ENCODE measurements around the gene MT1A.
"Not testable (repeated sequence)": the region's sequence is repeated elsewhere in the genome, so short reads cannot be mapped to it uniquely, and the experiment has no call there.

Gene MT1A

GRCh38 chr16:56665286-56666261 lies 27.1 kb downstream of the MT1A start:
- intact Hi-C loops (cut with micrococcal nuclease); H3K27ac Mint-ChIP-seq; H3K36me3 Mint-ChIP-seq (ENCODE audit: low read depth); H3K4me3 Mint-ChIP-seq; H3K9me3 Mint-ChIP-seq: not testable (repeated sequence)
- peaks cover 91% of the 10 kb centered on the region for H3K27me3 Mint-ChIP-seq
- H3K4me1 Mint-ChIP-seq (ENCODE audit: low read depth): peaks cover 41% of the 10 kb centered on the region

GRCh38 chr16:56667581-56668571 lies 29.4 kb downstream of the MT1A start, which contains the start of gene MT1G:
Gene MT1G, minus strand, starts transcription at chr16:56668065. Its CDS starts 72 bp downstream, at chr16:56667993.
- Mint-ChIP-seq H3K27me3 (peaks cover 88% of the 10 kb centered on the region), H3K27ac (no peak within 1 kb of the TSS), H3K4me3 (peak within 1 kb of the TSS; percentile 45), H3K9me3 (no peaks in the 10 kb centered on the region), H3K36me3 (ENCODE audit: low read depth) (no peaks in the 10 kb centered on the region), H3K4me1 (ENCODE audit: low read depth) (peaks cover 41% of the 10 kb centered on the region)
- intact Hi-C loops (cut with micrococcal nuclease): no loop called here

GRCh38 chr16:56669005-56669839 lies 30.8 kb downstream of the MT1A start, which contains the start of gene MT1H:
Gene MT1H, plus strand, starts transcription at chr16:56669814. Its CDS starts 71 bp downstream, at chr16:56669885.
- Mint-ChIP-seq H3K4me3 (no peak within 1 kb of the TSS), H3K27ac (no peak within 1 kb of the TSS), H3K36me3 (ENCODE audit: low read depth) (no peaks in the 10 kb centered on the region), H3K4me1 (ENCODE audit: low read depth) (peaks cover 37% of the 10 kb centered on the region), H3K27me3 (peaks cover 90% of the 10 kb centered on the region), H3K9me3 (no peaks in the 10 kb centered on the region)
- intact Hi-C loops (cut with micrococcal nuclease): no loop called here

DNA sequence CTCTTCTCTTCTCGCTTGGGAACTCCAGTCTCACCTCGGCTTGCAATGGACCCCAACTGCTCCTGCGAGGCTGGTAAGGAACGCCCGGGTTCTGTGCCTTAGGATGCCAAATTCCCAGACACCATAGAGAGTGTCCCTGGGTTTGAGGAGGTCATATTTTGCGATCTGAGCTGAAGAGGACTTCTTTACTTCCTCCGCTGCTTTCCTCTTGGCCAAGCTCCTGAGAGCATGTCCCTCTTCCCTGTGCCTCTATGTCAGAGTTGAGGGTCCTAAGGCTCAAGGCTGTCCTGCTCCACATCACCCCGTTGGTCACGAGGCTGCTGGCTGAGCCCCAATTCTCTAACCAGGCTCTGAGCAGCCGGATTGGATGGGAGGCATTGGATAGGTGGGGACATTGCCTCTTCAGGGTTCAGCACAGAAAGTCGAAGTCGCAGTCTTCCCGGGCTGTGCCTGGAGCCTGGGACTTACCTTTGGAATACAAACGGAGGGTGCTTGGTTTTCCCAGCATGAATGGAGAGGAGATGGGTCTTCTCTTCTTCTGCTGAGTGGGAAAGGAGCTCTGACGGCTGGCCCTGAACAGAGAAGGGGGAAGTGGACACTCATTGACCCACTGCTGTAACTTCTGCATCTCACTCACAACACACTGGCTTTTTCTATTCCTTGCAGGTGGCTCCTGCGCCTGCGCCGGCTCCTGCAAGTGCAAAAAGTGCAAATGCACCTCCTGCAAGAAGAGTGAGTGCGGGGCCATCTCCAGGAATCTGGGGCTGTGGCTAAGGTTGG lies 31.6 kb downstream of the MT1A start:
- no peak overlapping the region for H3K27ac Mint-ChIP-seq
- H3K4me3 Mint-ChIP-seq: no peak overlapping the region
- H3K4me1 Mint-ChIP-seq (ENCODE audit: low read depth): peaks cover 41% of the 10 kb centered on the region
- no peaks in the 10 kb centered on the region for H3K9me3 Mint-ChIP-seq
- no peaks in the 10 kb centered on the region for H3K36me3 Mint-ChIP-seq (ENCODE audit: low read depth)
- intact Hi-C loops (cut with micrococcal nuclease): no loop called here
- peaks cover 89% of the 10 kb centered on the region for H3K27me3 Mint-ChIP-seq

DNA sequence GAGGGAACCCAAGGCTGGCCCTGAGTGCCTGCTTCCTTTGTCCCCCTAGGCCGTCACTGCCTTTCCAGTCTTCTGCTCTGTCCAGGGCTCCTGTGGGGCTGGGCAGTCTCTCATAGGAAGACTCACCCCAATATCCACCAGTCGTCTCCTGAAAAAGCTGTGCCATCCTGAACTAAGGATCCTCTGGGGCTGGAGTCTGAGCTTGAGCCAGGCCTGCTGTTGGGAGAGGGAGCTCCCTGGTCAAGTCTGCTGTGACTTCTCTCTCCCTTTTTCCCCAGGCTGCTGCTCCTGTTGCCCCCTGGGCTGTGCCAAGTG lies 32.1 kb downstream of the MT1A start:
- no peaks in the 10 kb centered on the region for H3K9me3 Mint-ChIP-seq
- H3K27ac Mint-ChIP-seq: no peak overlapping the region
- H3K27me3 Mint-ChIP-seq: peaks cover 89% of the 10 kb centered on the region

DNA sequence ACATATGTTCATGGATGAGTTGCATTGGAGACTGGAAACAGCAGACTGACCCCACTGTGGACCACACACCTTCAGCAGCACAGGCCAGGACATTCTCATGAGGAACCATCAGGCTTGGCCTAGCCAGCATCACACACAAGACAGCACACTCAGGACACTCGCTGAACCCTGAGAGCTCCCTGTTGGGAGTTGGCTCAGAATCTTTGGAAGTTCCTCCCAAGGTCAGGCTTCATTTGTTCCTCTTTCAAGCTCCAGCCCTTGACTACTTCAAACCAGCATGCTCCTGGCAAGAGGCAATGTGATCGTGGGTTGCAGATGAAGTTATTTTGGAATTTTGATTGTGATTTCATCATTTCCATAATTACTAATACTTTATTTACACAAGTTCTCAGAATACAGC lies 33.2 kb downstream of the MT1A start:
- Mint-ChIP-seq H3K27me3 (peaks cover 92% of the 10 kb centered on the region), H3K4me1 (ENCODE audit: low read depth) (peaks cover 55% of the 10 kb centered on the region)
- H3K36me3 Mint-ChIP-seq (ENCODE audit: low read depth); intact Hi-C loops (cut with micrococcal nuclease); H3K4me3 Mint-ChIP-seq; H3K27ac Mint-ChIP-seq; H3K9me3 Mint-ChIP-seq: not testable (repeated sequence)

More for the DNA sequence above, 32.1 kb downstream of the MT1A start:
- Mint-ChIP-seq H3K4me3 (no peak overlapping the region), H3K4me1 (ENCODE audit: low read depth) (peaks cover 46% of the 10 kb centered on the region), H3K36me3 (ENCODE audit: low read depth) (no peaks in the 10 kb centered on the region)
- intact Hi-C loops (cut with micrococcal nuclease): no loop called here

DNA sequence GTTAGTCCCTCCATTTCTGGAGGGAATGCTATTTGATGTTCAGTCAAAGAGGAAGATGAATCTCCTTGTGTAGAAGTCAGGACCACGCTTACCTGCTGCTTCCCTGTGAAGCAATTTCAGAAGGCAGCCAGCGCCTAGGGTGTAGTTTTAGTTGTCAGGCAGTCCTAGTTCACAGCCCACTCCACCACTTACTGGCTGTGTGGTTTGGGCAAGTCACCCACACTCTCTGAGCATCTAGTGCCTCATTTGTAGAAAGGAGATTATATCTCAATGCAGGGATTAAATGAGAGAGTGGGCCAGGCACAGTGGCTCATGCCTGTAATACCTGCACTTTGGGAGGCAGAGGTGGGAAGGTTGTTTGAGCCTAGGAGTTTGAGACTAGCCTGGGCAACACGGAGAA lies 33.7 kb downstream of the MT1A start:
- H3K4me3 Mint-ChIP-seq; H3K27ac Mint-ChIP-seq; H3K9me3 Mint-ChIP-seq; H3K36me3 Mint-ChIP-seq (ENCODE audit: low read depth); intact Hi-C loops (cut with micrococcal nuclease): not testable (repeated sequence)
- peaks cover 92% of the 10 kb centered on the region for H3K27me3 Mint-ChIP-seq
- peaks cover 55% of the 10 kb centered on the region for H3K4me1 Mint-ChIP-seq (ENCODE audit: low read depth)

GRCh38 chr16:56672761-56673536 lies 34.5 kb downstream of the MT1A start:
- no peak overlapping the region for H3K4me3 Mint-ChIP-seq
- no peaks in the 10 kb centered on the region for H3K36me3 Mint-ChIP-seq (ENCODE audit: low read depth)
- no peaks in the 10 kb centered on the region for H3K9me3 Mint-ChIP-seq
- no peak overlapping the region for H3K27ac Mint-ChIP-seq
- intact Hi-C loops (cut with micrococcal nuclease): no loop called here
- H3K27me3 Mint-ChIP-seq: peaks cover 90% of the 10 kb centered on the region
- peaks cover 48% of the 10 kb centered on the region for H3K4me1 Mint-ChIP-seq (ENCODE audit: low read depth)

GRCh38 chr16:56673921-56674320 lies 35.5 kb downstream of the MT1A start:
- Mint-ChIP-seq H3K36me3 (ENCODE audit: low read depth) (no peaks in the 10 kb centered on the region), H3K4me3 (no peak overlapping the region), H3K27me3 (peaks cover 88% of the 10 kb centered on the region), H3K27ac (no peak overlapping the region), H3K4me1 (ENCODE audit: low read depth) (peaks cover 40% of the 10 kb centered on the region), H3K9me3 (no peaks in the 10 kb centered on the region)
- intact Hi-C loops (cut with micrococcal nuclease): no loop called here

- Mint-ChIP-seq H3K27me3 (peaks cover 83% of the 10 kb centered on the region), H3K4me1 (ENCODE audit: low read depth) (peaks cover 33% of the 10 kb centered on the region)
- H3K4me3 Mint-ChIP-seq; H3K36me3 Mint-ChIP-seq (ENCODE audit: low read depth); intact Hi-C loops (cut with micrococcal nuclease); H3K27ac Mint-ChIP-seq; H3K9me3 Mint-ChIP-seq: not testable (repeated sequence)
Observed at GRCh38 chr16:56674570-56674969, 36.1 kb downstream of the MT1A start.

DNA sequence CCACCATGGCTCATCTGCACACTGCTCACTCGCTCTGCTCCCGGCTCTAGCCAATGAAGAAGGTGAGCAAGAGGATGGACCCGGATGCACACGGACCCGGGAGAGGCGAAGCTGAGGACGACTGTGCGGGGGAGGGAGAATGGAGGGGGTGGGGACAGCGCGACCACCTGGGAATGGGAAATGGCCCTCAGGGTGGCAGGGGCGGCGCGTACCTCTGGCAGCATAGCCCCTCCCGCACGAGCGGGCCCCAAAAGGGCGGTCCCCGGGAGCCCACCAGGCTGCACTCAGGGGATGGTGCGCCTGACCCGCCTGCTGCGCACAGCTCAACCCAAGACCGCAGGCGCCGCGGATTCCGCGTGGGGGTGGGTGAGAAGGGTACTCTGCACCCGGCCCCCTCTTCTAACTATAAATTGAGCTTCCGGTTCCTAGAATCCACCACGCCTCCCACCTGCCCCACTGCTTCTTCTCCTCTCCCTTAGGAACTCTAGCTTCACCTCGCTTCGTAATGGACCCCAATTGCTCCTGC lies 37.3 kb downstream of the MT1A start:
- Mint-ChIP-seq H3K27ac (no peak overlapping the region), H3K36me3 (ENCODE audit: low read depth) (no peaks in the 10 kb centered on the region), H3K9me3 (no peaks in the 10 kb centered on the region), H3K27me3 (peaks cover 71% of the 10 kb centered on the region), H3K4me3 (no peak overlapping the region), H3K4me1 (ENCODE audit: low read depth) (peaks cover 25% of the 10 kb centered on the region)
- intact Hi-C loops (cut with micrococcal nuclease): no loop called here

DNA sequence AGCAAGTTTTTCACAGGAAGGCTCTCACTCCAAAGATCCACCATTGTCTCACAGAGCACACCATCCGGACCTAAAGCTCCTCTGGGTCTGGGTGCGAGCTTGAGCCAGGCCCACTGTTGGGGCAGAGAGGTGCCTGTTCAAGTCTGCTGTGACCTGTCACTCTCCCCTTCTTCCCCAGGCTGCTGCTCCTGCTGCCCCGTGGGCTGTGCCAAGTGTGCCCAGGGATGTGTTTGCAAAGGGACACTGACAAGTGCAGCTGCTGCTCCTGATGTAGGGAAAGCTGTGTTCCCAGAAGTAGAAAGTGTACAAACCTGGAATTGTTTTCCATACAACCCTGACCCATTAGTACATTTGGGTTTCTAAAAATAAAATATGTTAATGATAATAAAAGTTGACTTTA lies 39.0 kb downstream of the MT1A start:
- peaks cover 66% of the 10 kb centered on the region for H3K27me3 Mint-ChIP-seq
- intact Hi-C loops (cut with micrococcal nuclease): no loop called here
- H3K4me1 Mint-ChIP-seq (ENCODE audit: low read depth): peaks cover 34% of the 10 kb centered on the region
- no peak overlapping the region for H3K27ac Mint-ChIP-seq
- no peak overlapping the region for H3K4me3 Mint-ChIP-seq
- H3K36me3 Mint-ChIP-seq (ENCODE audit: low read depth): no peaks in the 10 kb centered on the region
- no peaks in the 10 kb centered on the region for H3K9me3 Mint-ChIP-seq

All from dendritic cell treated with granulocyte-macrophage colony-stimulating factor and Interleukin-4, amounts not matched to agents 40 ng/mL and 50 ng/mL, for 4 days (primary cell).